ENCODE results near the gene PLEKHA6. TPM values are rescaled to one million over a fixed set of nuclear protein-coding genes. Genes with fewer than 3 reads are reported as not detected.

PLEKHA6 gene
- total and polyA plus RNA-seq, 2 of the 4 experiments (the other 2 are of a cell fraction) = 8.2 to 19.9 TPM

DNA sequence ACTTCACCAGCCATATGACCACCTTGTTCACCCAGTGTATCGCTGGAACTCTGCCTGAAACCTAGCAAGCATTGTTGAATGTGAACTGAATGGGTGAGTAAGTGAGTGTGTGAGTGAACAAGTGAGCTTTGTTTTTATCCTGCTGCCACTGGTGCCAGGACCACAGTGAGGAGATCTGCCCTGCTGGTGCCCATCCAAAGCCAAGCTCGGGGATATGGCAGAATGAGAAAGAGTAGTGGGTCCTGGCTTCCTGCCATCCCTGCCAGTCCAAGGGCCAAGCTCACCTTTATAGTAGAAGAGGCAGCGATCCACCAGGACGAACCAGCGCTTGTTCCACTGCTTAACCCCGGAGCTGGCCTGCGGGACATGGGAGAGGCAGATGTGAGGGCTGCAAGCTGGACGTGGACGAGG lies 92.5 kb downstream of the PLEKHA6 start:
- Histone ChIP-seq H3K9me1 (ENCODE audit: insufficient read depth, low read length) (0 out of 2 replicates have a peak, but pooled peaks cover 4% of the 10 kb centered on the region), H4K91ac (ENCODE audit: insufficient read depth, low read depth, low read length) (no peak overlapping the region), H4K5ac (ENCODE audit: low read depth, low read length) (no peak overlapping the region), H4K8ac (ENCODE audit: low read depth in 2 of 2, low read length in 2 of 2) (no peak overlapping the region), H2BK5ac (ENCODE audit: low read depth, low read length, poor library complexity, severe bottlenecking) (no peak overlapping the region), H3K27ac (ENCODE audit: insufficient read depth, low read length) (no peak overlapping the region), H3K9ac (ENCODE audit: low read depth, low read length) (no peak overlapping the region), H3K18ac (ENCODE audit: low read depth, low read length) (no peak overlapping the region), H2BK15ac (ENCODE audit: low read depth, low read length) (no peak overlapping the region), H2BK20ac (ENCODE audit: low read depth, low read length) (no peak overlapping the region), H3K36me3 (ENCODE audit: control insufficient read depth, insufficient read depth, low read length) (peaks cover 35% of the 10 kb centered on the region), H2AK9ac (replicated peaks; ENCODE audit: low read depth, low read length, poor library complexity) (no peak overlapping the region), H3K4ac (ENCODE audit: low read depth, low read length) (no peak overlapping the region), H3K4me2 (ENCODE audit: low read depth, low read length) (no peak overlapping the region), H3K4me1 (ENCODE audit: control insufficient read depth, insufficient read depth, low read length) (peaks cover 12% of the 10 kb centered on the region), H2AFZ (replicated peaks; ENCODE audit: low read length, poor library complexity) (no peak overlapping the region), H2BK120ac (ENCODE audit: low read depth, low read length) (no peak overlapping the region), H3K9me3 (ENCODE audit: control insufficient read depth, insufficient read depth, low read length) (no peaks in the 10 kb centered on the region), H3K14ac (replicated peaks; ENCODE audit: low read depth, low read length) (no peak overlapping the region; the same call in 1 of the 2 replicates), H3K4me3 (ENCODE audit: insufficient read depth, low read depth, low read length) (no peak overlapping the region), H4K20me1 (ENCODE audit: insufficient read depth, low read length) (no peaks in the 10 kb centered on the region), H2AK5ac (ENCODE audit: low read depth, low read length) (peak overlapping the region; percentile 44; the same call in 1 of the 2 replicates), H3K79me1 (ENCODE audit: low read depth in 1 of 2, low read length in 2 of 2) (no peaks in the 10 kb centered on the region), H3K56ac (ENCODE audit: extremely low read depth, insufficient read depth, low read length) (no peak overlapping the region), H3K23ac (ENCODE audit: low read depth, low read length) (no peak overlapping the region), H3K27me3 (ENCODE audit: control insufficient read depth, insufficient read depth, low read length) (no peaks in the 10 kb centered on the region)
- TF ChIP-seq MAZ (IDR thresholded peaks at IDR 0.05; ENCODE audit: borderline replicate concordance, low read depth, low read length) (no peak), CEBPB (IDR thresholded peaks at IDR 0.05; ENCODE audit: low read depth, low read length) (no peak), CHD1 (IDR thresholded peaks at IDR 0.05; ENCODE audit: low read depth, low read length) (no peak), MAFK (IDR thresholded peaks at IDR 0.05; ENCODE audit: low read depth, low read length) (no peak), SMC3 (IDR thresholded peaks at IDR 0.05; ENCODE audit: low read depth, low read length) (no peak), FOS (IDR thresholded peaks at IDR 0.05; ENCODE audit: low read depth, low read length) (no peak), RAD21 (IDR thresholded peaks at IDR 0.05; ENCODE audit: low read length) (no peak), RFX5 (IDR thresholded peaks at IDR 0.05; ENCODE audit: low read depth, low read length) (no peak), BHLHE40 (IDR thresholded peaks at IDR 0.05; ENCODE audit: low read depth, low read length) (no peak), RCOR1 (IDR thresholded peaks at IDR 0.05; ENCODE audit: insufficient replicate concordance, low read length) (no peak), NFE2L2 (IDR thresholded peaks at IDR 0.05; ENCODE audit: low read depth, low read length) (no peak), MXI1 (IDR thresholded peaks at IDR 0.05; ENCODE audit: borderline replicate concordance, low read depth, low read length) (no peak), POLR2A (IDR thresholded peaks at IDR 0.05; ENCODE audit: low read depth, low read length) (no peak)
- TF ChIP-seq, protein P1, sequence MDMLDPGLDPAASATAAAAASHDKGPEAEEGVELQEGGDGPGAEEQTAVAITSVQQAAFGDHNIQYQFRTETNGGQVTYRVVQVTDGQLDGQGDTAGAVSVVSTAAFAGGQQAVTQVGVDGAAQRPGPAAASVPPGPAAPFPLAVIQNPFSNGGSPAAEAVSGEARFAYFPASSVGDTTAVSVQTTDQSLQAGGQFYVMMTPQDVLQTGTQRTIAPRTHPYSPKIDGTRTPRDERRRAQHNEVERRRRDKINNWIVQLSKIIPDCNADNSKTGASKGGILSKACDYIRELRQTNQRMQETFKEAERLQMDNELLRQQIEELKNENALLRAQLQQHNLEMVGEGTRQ (IDR thresholded peaks at IDR 0.05; ENCODE audit: low read depth, low read length) = no peak
- TF ChIP-seq, protein P2, sequence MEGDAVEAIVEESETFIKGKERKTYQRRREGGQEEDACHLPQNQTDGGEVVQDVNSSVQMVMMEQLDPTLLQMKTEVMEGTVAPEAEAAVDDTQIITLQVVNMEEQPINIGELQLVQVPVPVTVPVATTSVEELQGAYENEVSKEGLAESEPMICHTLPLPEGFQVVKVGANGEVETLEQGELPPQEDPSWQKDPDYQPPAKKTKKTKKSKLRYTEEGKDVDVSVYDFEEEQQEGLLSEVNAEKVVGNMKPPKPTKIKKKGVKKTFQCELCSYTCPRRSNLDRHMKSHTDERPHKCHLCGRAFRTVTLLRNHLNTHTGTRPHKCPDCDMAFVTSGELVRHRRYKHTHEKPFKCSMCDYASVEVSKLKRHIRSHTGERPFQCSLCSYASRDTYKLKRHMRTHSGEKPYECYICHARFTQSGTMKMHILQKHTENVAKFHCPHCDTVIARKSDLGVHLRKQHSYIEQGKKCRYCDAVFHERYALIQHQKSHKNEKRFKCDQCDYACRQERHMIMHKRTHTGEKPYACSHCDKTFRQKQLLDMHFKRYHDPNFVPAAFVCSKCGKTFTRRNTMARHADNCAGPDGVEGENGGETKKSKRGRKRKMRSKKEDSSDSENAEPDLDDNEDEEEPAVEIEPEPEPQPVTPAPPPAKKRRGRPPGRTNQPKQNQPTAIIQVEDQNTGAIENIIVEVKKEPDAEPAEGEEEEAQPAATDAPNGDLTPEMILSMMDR (conservative IDR thresholded peaks at IDR 0.05; ENCODE audit: low read depth, low read length) = no peak
- TF ChIP-seq, protein P3, sequence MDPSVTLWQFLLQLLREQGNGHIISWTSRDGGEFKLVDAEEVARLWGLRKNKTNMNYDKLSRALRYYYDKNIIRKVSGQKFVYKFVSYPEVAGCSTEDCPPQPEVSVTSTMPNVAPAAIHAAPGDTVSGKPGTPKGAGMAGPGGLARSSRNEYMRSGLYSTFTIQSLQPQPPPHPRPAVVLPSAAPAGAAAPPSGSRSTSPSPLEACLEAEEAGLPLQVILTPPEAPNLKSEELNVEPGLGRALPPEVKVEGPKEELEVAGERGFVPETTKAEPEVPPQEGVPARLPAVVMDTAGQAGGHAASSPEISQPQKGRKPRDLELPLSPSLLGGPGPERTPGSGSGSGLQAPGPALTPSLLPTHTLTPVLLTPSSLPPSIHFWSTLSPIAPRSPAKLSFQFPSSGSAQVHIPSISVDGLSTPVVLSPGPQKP (IDR thresholded peaks at IDR 0.05; ENCODE audit: borderline replicate concordance, low read depth, low read length) = no peak
- BruUV-seq (replicated peaks) = no TSS peak
- dilution Hi-C loops (cut with HindIII; ENCODE audit: low sequenced_read_pairs, unreplicated experiment) (no loop called here), in situ Hi-C loops (cut with MboI; ENCODE audit: low sequenced_read_pairs) (no loop called here), intact Hi-C loops (cut with micrococcal nuclease) (no loop called here)
- 100% methylated on average over 5 of the region's 9 CpGs; no CpG with 5 or more reads in 1 of the 2 experiments for WGBS, 2 experiments (ENCODE audit: extremely low coverage in 2 of 2, insufficient read length in 1 of 2)
- no peak for ATAC-seq (ENCODE audit: low read depth)
- POLR2A ChIA-PET (ENCODE audit: unreplicated experiment) = no interaction called here
- CTCF ChIA-PET = no interaction called here
- no peak for DNase-seq

Measured in IMR-90 (cell line).